Measurements from ENCODE around the gene SLC9A9. TPM values are rescaled to one million over a fixed set of nuclear protein-coding genes. Genes with fewer than 3 reads are reported as not detected.

SLC9A9 gene
- 2.1 and 3.3 TPM in 2 replicates for total RNA-seq (2014; rRNA removed; shearing (Covaris generic))

DNA sequence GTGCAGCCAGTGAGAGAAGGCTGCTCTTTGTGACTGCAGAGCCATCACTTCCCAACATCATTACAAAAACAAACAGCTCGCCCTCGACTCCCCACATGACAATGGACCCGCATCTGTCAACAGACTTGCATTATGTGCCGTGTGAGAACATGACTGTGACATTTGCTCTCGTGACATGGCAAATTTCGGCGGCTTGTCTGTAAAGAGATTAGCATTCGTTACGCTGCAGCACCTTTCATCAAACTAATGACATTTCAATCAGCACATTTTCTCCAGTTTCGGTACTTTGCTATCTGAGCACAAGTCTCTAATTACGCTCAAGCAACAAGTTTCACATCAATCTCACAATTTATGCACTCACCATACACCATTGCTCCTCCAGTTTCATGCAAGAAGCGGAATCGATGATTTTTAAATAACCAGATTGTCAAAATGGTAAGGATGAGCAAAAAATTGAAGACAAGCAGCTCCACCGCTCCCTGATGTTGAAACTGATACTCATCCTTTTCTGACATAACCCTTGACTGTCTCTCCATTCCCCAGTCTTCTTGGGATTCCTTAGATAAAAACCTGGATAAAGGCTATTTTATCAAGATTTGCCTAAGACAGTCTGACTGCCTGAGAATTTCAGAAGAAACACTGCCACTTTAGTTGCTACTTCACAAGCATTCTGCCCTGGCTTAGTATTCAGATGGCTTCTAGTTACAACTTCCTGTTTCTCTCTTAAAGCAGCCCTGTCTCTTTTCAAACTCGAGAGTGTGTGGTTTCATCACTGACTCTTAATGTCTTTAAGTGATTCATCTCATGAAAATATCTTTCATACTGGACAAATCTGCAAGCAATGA lies at the start of gene SLC9A9:
SLC9A9 (minus strand) TSS at position 682 of the 845 bp plus-strand sequence; CDS start at position 536, 146 bp downstream.

Other genes starting within 250 kb of the SLC9A9 start
- gene DIPK2A, start 123.4 kb upstream of the SLC9A9 start, total RNA-seq (2014; rRNA removed; shearing (Covaris generic)): 9.4 and 16.0 TPM in 2 replicates